Left ventricle myocardium inferior (tissue), 1 donor: ENCODE data around the gene KCNH2. TPM values are rescaled to one million over a fixed set of nuclear protein-coding genes. Genes with fewer than 3 reads are reported as not detected.

Source experiments
- DNase-seq: peaks from one replicate; pipeline ENCODE4 v3.0.0-alpha.2; 2020
- H3K27ac ChIP-seq: fragments of 200-600 bp; replicated peaks from 2 replicates; pipeline ENCODE4 v1.8.0; 2021
- H3K27me3 ChIP-seq: fragments of 200-600 bp; 2 replicates; pipeline ENCODE4 v1.8.0; 2021; ENCODE audit warnings: low read depth
- H3K36me3 ChIP-seq: fragments of 200-600 bp; 2 replicates; pipeline ENCODE4 v1.8.0; 2021
- H3K4me1 ChIP-seq: fragments of 200-600 bp; 2 replicates; pipeline ENCODE4 v1.8.0; 2021
- H3K4me3 ChIP-seq: fragments of 200-600 bp; 2 replicates; pipeline ENCODE4 v1.8.0; 2021; ENCODE audit warnings: mild to moderate bottlenecking, moderate library complexity
- H3K9me3 ChIP-seq: fragments of 200-600 bp; replicated peaks from 2 replicates; pipeline ENCODE4 v1.8.0; 2021
- CTCF ChIP-seq: fragments of 200-600 bp; IDR thresholded peaks from 2 replicates; pipeline ENCODE4 v1.8.0; 2021; ENCODE audit warnings: antibody characterized with exemption, mild to moderate bottlenecking, borderline replicate concordance
- intact Hi-C: fragments of 100-400 bp; cut with micrococcal nuclease; formaldehyde crosslinking; loops from one replicate; pipeline ENCODE4 v1.11.0; 2022
- total RNA-seq: library from RNA; stranded (reverse); fragmentation: NEBNext Ultra II Directional; extraction: Animal tissue kit (Norgen Biotek cat#: 25700); gene quantifications from one replicate; pipeline ENCODE4 v1.2.1, GENCODE V29; 2021
- donor health status: DM: no; HTN: yes; CAD: no; lungs with severe emphysema.

Gene KCNH2
- total RNA-seq, 1 donor from 2014 or later, result 94.1 TPM

- DNase-seq, result no peak
- H3K4me1 ChIP-seq, result peaks cover 17% of the 10 kb centered on the region
- peaks cover 8% of the 10 kb centered on the region for H3K36me3 ChIP-seq
- no peaks in the 10 kb centered on the region for H3K9me3 ChIP-seq
- no peak overlapping the region for H3K4me3 ChIP-seq
- intact Hi-C loops, result no loop called here
- H3K27ac ChIP-seq, result no peak overlapping the region
- no peaks in the 10 kb centered on the region for H3K27me3 ChIP-seq
- TF ChIP-seq CTCF, result no peak
These were observed 21.5 kb upstream of the KCNH2 start for GRCh38 chr7:150999497-151000230.

DNA sequence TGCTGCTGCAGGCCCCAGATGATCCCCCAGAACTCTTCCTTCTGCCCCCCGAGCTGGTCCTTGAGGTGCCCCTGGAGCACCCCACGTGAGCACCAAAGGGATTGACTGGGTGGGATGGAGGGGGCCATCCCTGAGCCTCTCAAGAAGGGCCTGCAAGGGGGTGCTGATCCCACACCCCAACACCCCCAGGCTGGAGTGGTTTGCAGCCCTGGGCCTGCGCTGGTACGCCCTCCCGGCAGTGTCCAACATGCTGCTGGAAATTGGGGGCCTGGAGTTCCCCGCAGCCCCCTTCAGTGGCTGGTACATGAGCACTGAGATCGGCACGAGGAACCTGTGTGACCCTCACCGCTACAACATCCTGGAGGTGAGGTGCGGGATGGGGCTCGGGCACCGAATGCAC, 20.9 kb upstream of the KCNH2 start:
- H3K36me3 ChIP-seq, result peaks cover 8% of the 10 kb centered on the region
- H3K4me3 ChIP-seq, result no peak overlapping the region
- H3K4me1 ChIP-seq, result peaks cover 24% of the 10 kb centered on the region
- no peak for TF ChIP-seq CTCF
- H3K27ac ChIP-seq, result no peak overlapping the region
- intact Hi-C loops, result no loop called here
- no peaks in the 10 kb centered on the region for H3K9me3 ChIP-seq
- no peak for DNase-seq
- no peaks in the 10 kb centered on the region for H3K27me3 ChIP-seq

DNA sequence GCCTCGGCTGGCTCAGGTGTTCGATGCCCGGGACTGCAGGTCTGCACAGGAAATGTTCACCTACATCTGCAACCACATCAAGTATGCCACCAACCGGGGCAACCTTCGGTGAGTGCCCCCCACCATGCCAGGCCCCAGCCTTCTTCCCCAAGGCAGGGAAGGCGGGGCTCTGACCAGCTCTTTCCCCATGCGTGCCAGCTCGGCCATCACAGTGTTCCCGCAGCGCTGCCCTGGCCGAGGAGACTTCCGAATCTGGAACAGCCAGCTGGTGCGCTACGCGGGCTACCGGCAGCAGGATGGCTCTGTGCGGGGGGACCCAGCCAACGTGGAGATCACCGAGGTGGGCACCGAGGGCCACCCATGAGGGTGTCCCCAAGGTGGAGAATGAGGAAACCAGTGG, 20.2 kb upstream of the KCNH2 start:
- intact Hi-C loops, result no loop called here
- Histone ChIP-seq H3K27me3 (no peaks in the 10 kb centered on the region), H3K27ac (no peak overlapping the region), H3K4me1 (peaks cover 29% of the 10 kb centered on the region), H3K36me3 (peaks cover 8% of the 10 kb centered on the region), H3K9me3 (no peaks in the 10 kb centered on the region), H3K4me3 (no peak overlapping the region)
- no peak for DNase-seq
- no peak for TF ChIP-seq CTCF

GRCh38 chr7:150997817-150998216, 19.7 kb upstream of the KCNH2 start:
- DNase-seq, result no peak
- H3K27ac ChIP-seq, result no peak overlapping the region
- TF ChIP-seq CTCF, result no peak
- peaks cover 31% of the 10 kb centered on the region for H3K4me1 ChIP-seq
- peaks cover 8% of the 10 kb centered on the region for H3K36me3 ChIP-seq
- no peak overlapping the region for H3K4me3 ChIP-seq
- no peaks in the 10 kb centered on the region for H3K9me3 ChIP-seq
- no peaks in the 10 kb centered on the region for H3K27me3 ChIP-seq
- intact Hi-C loops, result no loop called here

GRCh38 chr7:150997075-150997511, 19.0 kb upstream of the KCNH2 start:
- H3K27ac ChIP-seq, result peak overlapping the region; percentile 0
- DNase-seq, result no peak
- TF ChIP-seq CTCF, result no peak
- intact Hi-C loops, result no loop called here
- H3K4me1 ChIP-seq, result peaks cover 38% of the 10 kb centered on the region
- H3K4me3 ChIP-seq, result no peak overlapping the region
- H3K9me3 ChIP-seq, result no peaks in the 10 kb centered on the region
- H3K36me3 ChIP-seq, result peaks cover 8% of the 10 kb centered on the region
- no peaks in the 10 kb centered on the region for H3K27me3 ChIP-seq
